ENCODE results near the gene HMCES.
"Not testable (repeated sequence)": the region's sequence is repeated elsewhere in the genome, so short reads cannot be mapped to it uniquely, and the experiment has no call there.

Gene HMCES

DNA sequence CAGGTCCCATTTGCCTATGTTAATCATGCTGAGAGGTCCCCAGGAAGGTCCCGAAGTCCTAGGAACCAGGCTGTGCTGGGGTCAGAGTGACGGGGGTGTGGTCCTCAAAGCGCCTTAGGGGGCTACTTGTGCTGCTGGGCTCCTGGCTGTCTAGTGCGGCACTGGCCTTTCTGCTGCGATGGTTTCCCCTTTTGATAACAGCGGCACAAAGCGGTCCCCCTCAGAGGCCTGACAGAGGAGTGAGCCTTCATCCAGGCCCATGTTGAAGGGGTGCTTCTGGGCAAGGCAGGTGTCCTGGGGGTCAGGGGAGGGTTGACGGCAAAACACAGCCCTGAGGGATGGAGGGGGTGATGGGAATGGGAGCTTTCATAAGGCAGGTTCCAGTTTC, 68.8 kb downstream of the HMCES start:
- DNase-seq (ENCODE audit: low spot score) = no peak

DNA sequence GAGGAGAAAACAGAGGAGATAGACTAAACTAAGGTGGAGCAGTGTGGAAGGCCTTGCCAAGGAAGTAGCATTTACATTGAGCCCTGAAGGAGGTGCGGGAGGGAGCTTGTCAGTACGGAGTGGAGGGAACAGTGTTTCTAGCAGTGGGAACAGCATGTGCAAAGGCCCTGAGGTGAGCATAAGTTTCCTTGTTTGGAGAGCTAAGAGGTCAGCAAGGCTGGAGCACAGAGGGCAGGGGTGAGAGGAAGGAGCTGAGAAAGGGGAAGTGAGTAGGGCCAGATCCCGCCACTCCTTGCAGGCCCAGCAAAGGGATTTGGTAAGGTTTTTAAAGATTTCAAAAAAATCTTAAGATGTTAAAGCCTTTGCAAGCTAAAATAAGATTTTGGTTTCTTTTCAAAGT, 70.1 kb downstream of the HMCES start:
- DNase-seq (ENCODE audit: low spot score) = no peak

DNA sequence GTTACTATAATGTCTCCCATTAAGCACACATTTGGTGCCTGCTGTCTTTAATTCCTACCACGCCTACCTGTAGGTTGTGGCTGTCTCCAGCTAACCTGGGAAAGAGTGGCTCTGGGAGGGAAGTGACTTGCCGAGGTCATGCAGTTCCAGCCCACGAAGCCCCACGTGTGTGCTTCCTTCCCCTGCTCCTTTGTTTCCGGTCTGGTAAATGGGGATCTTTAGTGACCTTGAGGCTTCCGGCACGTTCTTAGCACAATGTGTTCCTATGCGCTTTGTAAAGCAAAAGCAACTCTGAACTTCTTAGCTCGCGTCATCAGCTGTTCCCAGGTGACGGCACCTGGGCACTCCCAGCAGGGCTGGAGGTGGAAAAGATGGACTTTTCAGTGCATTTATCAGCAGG, 70.5 kb downstream of the HMCES start:
- DNase-seq (ENCODE audit: low spot score) = not testable (repeated sequence)

DNA sequence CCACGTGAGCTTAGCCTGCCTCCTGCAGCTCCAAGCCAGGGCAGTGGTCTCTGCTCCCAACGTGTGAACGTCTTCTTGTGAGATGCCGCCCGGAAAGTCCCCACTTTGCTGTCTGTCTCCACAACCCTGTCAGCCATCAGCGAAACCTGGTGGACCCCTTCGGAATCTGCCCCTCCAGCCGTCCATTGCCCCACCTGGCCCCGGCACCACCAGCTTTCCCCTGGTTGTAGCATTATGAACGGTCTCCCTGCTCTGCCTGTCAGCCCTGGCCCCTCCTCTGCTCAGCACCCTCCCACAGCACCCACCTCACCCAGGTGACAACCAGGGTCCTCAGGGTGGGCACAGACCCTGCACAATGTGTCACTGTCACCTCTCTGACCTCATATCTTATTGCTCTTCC, 71.1 kb downstream of the HMCES start:
- DNase-seq (ENCODE audit: low spot score) = no peak

DNA sequence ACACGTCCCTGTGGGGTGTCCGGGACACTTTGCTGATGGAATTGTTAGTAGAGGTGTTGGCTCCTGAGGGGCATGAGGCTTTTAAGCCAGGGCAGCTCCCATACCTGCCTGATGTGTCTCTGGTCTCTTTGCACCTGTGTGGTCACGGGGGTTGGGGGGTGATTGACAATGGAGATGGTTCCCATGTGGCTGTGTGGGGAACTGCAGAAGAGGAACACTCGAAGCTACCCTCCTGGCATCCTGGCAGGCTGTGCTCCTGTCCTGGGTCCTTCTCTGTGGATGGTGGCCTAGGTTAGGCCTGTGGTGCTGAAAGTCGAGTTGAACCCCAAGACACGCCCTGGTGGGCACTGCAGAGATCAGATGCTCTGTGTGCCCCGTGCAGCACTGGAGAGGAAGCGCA, 73.4 kb downstream of the HMCES start:
- no peak for DNase-seq (ENCODE audit: low spot score)

DNA sequence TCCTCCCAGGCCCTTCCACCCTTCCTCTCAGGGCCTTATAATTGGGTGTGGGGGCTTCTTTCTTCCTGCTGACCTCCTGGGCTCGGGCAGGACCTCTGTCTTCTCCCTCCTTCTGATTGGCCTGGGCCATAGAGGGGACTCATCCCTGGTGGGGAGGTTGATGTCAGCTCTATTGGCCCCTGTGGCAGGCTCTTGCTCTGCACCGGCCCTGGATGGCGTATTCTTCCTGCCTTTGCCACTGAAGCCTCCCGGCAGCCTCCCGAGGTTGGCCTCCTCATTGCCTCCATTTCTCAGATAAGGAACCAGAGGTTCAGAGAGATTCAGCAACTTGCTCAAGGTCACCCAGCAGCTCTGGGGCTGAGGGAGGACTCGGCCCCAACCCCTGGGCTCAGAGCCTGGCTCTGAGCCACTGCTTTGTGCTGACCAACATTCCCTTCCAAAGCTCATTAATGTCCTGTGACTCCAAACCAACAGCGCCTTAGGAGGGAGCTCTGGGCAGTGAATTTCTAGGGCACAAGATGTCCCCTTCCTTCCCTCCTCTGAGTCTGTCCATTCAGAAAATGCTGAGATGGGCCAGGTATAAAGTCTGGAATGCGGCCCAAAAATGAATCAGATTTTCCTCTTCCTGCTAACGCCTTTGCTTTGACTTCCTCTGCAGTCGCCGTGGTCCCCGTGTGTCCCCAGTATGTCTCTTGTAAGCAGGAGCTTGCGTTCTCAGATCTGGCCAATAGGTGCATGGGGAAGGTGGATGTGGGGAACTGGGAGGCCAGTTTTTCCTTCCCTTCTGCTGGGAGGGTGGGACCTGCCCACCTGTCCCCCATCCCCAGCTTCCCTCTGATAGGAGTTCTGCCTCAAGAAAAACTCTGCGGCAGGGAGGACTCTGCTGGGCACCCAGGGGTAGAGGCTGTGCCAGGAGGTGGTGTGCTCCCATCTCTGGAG, 74.2 kb downstream of the HMCES start:
- DNase-seq (ENCODE audit: low spot score) = peak; percentile 17

DNA sequence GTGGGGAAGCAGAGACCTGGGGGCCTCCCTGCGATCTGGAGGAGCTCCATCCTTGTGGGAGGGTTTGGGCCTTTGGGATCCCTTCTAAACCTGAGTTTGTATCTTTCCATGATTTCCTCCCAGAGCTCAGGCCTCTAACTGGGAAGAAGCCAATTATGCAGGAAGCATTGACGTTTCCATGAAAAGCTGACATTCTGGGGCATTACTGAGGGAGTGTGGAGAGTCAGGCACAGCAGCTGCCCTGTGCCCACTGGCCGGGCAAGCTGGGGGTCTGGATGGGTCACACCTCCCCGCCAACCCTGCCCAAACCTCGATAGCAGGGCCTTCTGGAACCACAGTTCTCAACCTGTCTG, 74.9 kb downstream of the HMCES start:
- no peak for DNase-seq (ENCODE audit: low spot score)

Data from RKO (cell line).